ENCODE data around the gene POLD4. TPM values are rescaled to one million over a fixed set of nuclear protein-coding genes. Genes with fewer than 3 reads are reported as not detected.

Gene POLD4
- total RNA-seq, 1 experiment from 2014 or later: 19.5 TPM

- no peak overlapping the region for H3T11ph ChIP-seq (ENCODE audit: low read length)
- H4K20me1 ChIP-seq (ENCODE audit: control insufficient read depth, insufficient read depth, insufficient read length): peaks cover 3% of the 10 kb centered on the region
- no peak overlapping the region for H3K56ac ChIP-seq (ENCODE audit: insufficient read length, low read depth, low read length)
- no peaks in the 10 kb centered on the region for H3K9me3 ChIP-seq (ENCODE audit: control insufficient read depth, low read depth, low read length)
- no peak overlapping the region for H3K23ac ChIP-seq (ENCODE audit: insufficient read length, low read depth, low read length)
- H2BK20ac ChIP-seq (ENCODE audit: low read depth, low read length, poor library complexity, severe bottlenecking): no peak overlapping the region
- no peak overlapping the region for H4K91ac ChIP-seq (ENCODE audit: insufficient read length, low read depth, low read length)
- H2AK5ac ChIP-seq (ENCODE audit: insufficient read length, low read length): no peak overlapping the region
- no peak overlapping the region for H3K4ac ChIP-seq (ENCODE audit: low read depth, low read length)
- peaks cover 68% of the 10 kb centered on the region for H3K27me3 Mint-ChIP-seq (ENCODE audit: low read depth)
- TF ChIP-seq CTCF (conservative IDR thresholded peaks at IDR 0.05): no peak
- no peak overlapping the region for H2AFZ ChIP-seq (ENCODE audit: low read length)
- no peak overlapping the region for H3K27ac Mint-ChIP-seq
- H3K36me3 Mint-ChIP-seq (ENCODE audit: insufficient read depth in 1 of 3, low read depth in 3 of 3): no peaks in the 10 kb centered on the region; a peak in 1 of 7 replicates
- no peak overlapping the region for H4K8ac ChIP-seq (replicated peaks; ENCODE audit: insufficient read length, low read depth, low read length)
- H3K79me1 ChIP-seq (ENCODE audit: insufficient read depth, low read depth, low read length, poor library complexity, severe bottlenecking): no peaks in the 10 kb centered on the region
- no peak overlapping the region for H3K18ac ChIP-seq (ENCODE audit: insufficient read length, low read depth, low read length)
- peaks cover 7% of the 10 kb centered on the region; the same call in 1 of the 2 replicates for H3K4me1 ChIP-seq (ENCODE audit: insufficient read depth, low read length)
- H3K9me3 Mint-ChIP-seq: no peaks in the 10 kb centered on the region; a peak in 1 of 5 replicates
- peaks cover 2% of the 10 kb centered on the region; the same call in 1 of the 2 replicates for H3K27me3 ChIP-seq (ENCODE audit: insufficient read depth, low read length)
- H3K4me2 ChIP-seq (ENCODE audit: insufficient read depth, insufficient read length, low read length): no peak overlapping the region
- H3K23me2 ChIP-seq (ENCODE audit: insufficient read length, low read depth, low read length, poor library complexity, severe bottlenecking): peaks cover 21% of the 10 kb centered on the region
- H4K5ac ChIP-seq (ENCODE audit: insufficient read length, low read depth, low read length): no peak overlapping the region
- H3K9ac ChIP-seq (ENCODE audit: extremely low read depth, insufficient read length, low read length): no peak overlapping the region
- no peak overlapping the region for H2BK15ac ChIP-seq (ENCODE audit: low read depth, low read length)
- no peak overlapping the region for H3K4me3 Mint-ChIP-seq
- no peak overlapping the region; the same call in 1 of the 2 replicates for H3K14ac ChIP-seq (ENCODE audit: insufficient read depth, low read length)
- no CpG with 5 or more reads among the region's 8 CpGs for WGBS (ENCODE audit: extremely low coverage, insufficient read length, low lambda C conversion rate)
- no peak overlapping the region for H2BK5ac ChIP-seq (ENCODE audit: insufficient read length, low read length)
- no peaks in the 10 kb centered on the region for H3K79me2 ChIP-seq (ENCODE audit: insufficient read depth, low read length)
- H3K4me1 Mint-ChIP-seq: peaks cover 38 to 40% of the 10 kb centered on the region in 2 experiments
- no peak for DNase-seq
- H3K27ac ChIP-seq (ENCODE audit: insufficient read length, low read depth, low read length): no peak overlapping the region
- no peak overlapping the region for H2BK12ac ChIP-seq (ENCODE audit: insufficient read length, low read depth, low read length)
- no peak overlapping the region for H2BK120ac ChIP-seq (ENCODE audit: low read depth, low read length, poor library complexity, severe bottlenecking)
These were observed 15.9 kb upstream of the POLD4 start for GRCh38 chr11:67369275-67369674.

Measured in H9 (cell line).